HL-60 (cell line): ENCODE results near the gene STAG3.

Experiments
- DNase-seq, 2 experiments: peaks; one replicate each; pipeline ENCODE4 v3.0.0-alpha.2; 2010 to 2020; ENCODE audit warnings: low read depth in 1 of 2, low spot score in 1 of 2
- H3K27ac ChIP-seq: fragments of 250-450 bp; sonication (Bioruptor Pico); replicated peaks from 2 replicates; pipeline ENCODE4 v1.5.1; 2020; ENCODE audit warnings: mild to moderate bottlenecking, moderate library complexity
- H3K27me3 ChIP-seq: fragments of 250-450 bp; sonication (Bioruptor Pico); 2 replicates; pipeline ENCODE4 v1.5.1; 2021; ENCODE audit warnings: mild to moderate bottlenecking, moderate library complexity; ENCODE audit not compliant: insufficient read depth, poor library complexity, severe bottlenecking
- H3K4me3 ChIP-seq: replicated peaks from 2 replicates; pipeline ENCODE4 v1.5.1; 2011; ENCODE audit warnings: mild to moderate bottlenecking, control low read depth, low read length; ENCODE audit not compliant: insufficient read depth
- GABPA ChIP-seq: IDR thresholded peaks from 2 replicates; pipeline ENCODE4 v1.6.1; 2012; ENCODE audit warnings: low read depth
- POLR2AphosphoS5 ChIP-seq: IDR thresholded peaks from 2 replicates; pipeline ENCODE4 v1.6.1; 2012; ENCODE audit warnings: low read depth
- SPI1 ChIP-seq: IDR thresholded peaks from 2 replicates; pipeline ENCODE4 v1.6.1; 2012; ENCODE audit warnings: low read depth, mild to moderate bottlenecking, borderline replicate concordance
- TF ChIP-seq, protein P1 (sequence below): IDR thresholded peaks from one replicate; pipeline ENCODE4 v1.5.1; 2011; ENCODE audit warnings: low read length, control low read depth, inconsistent platforms; ENCODE audit not compliant: insufficient read depth
- TF ChIP-seq, protein P2 (sequence below): IDR thresholded peaks from 2 replicates; pipeline ENCODE4 v1.6.1; 2012; ENCODE audit warnings: low read depth; ENCODE audit not compliant: insufficient replicate concordance

The STAG3 gene

DNA sequence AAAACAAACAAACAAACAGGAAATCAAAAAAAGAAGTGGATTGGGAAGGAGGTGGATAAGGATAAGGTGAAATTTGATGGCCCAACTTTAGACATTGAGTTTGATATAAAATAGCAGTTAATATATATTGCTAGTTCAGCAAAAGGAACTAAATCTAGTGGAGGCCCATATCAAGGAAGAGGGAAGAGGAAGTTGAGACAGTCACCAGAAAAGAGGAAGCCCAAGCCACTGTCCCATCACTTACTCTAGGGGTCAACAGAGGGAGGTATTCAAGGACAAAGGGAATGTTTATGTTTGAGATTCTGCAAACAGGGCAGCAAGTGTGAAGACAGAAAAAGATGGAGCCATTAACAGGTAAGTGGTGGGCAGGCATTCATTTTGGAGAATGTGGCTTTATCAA lies 25.3 kb upstream of the STAG3 start:
- DNase-seq, result peak; percentile 54 to 81
- Histone ChIP-seq H3K27me3 (no peaks in the 10 kb centered on the region), H3K4me3 (no peak overlapping the region), H3K27ac (peak overlapping the region; percentile 37)
- TF ChIP-seq, protein P1, sequence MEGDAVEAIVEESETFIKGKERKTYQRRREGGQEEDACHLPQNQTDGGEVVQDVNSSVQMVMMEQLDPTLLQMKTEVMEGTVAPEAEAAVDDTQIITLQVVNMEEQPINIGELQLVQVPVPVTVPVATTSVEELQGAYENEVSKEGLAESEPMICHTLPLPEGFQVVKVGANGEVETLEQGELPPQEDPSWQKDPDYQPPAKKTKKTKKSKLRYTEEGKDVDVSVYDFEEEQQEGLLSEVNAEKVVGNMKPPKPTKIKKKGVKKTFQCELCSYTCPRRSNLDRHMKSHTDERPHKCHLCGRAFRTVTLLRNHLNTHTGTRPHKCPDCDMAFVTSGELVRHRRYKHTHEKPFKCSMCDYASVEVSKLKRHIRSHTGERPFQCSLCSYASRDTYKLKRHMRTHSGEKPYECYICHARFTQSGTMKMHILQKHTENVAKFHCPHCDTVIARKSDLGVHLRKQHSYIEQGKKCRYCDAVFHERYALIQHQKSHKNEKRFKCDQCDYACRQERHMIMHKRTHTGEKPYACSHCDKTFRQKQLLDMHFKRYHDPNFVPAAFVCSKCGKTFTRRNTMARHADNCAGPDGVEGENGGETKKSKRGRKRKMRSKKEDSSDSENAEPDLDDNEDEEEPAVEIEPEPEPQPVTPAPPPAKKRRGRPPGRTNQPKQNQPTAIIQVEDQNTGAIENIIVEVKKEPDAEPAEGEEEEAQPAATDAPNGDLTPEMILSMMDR, result no peak
- TF ChIP-seq SPI1, result peak; percentile 99

DNA sequence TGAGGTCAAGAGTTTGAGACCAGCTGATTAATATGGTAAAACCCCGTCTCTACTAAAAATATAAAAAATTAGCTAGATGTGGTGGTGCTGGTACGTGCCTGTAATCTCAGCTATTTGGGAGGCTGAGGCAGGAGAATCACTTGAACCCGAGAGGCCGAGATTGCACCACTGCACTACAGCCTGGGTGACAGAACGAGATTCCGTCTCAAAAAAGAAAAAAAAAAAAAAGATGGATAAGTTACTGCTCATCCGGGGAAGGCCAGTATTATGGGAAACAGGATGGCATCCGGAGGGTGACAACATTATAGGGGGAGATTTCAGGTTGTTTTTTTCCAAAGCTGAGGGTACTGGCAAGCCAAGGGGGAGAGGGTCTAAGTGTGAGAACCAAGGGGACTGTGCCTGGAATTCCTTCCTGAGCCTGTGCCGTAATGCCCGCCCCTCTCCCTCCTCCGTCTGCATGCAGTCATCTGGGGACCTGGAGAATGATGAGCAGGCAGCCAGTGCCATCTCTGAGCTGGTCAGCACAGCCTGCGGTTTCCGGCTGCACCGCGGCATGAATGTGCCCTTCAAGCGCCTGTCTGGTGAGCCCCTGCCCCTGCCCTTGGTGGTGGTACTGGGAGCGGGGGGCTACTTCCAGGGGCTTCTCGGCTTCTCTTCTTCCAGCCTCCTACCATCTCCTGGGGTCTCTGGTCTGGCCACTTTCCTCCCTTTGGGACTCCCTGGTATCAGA lies 24.6 kb upstream of the STAG3 start:
- TF ChIP-seq GABPA (no peak), SPI1 (no peak), POLR2AphosphoS5 (no peak)
- TF ChIP-seq, protein P1, result no peak
- TF ChIP-seq, protein P2, sequence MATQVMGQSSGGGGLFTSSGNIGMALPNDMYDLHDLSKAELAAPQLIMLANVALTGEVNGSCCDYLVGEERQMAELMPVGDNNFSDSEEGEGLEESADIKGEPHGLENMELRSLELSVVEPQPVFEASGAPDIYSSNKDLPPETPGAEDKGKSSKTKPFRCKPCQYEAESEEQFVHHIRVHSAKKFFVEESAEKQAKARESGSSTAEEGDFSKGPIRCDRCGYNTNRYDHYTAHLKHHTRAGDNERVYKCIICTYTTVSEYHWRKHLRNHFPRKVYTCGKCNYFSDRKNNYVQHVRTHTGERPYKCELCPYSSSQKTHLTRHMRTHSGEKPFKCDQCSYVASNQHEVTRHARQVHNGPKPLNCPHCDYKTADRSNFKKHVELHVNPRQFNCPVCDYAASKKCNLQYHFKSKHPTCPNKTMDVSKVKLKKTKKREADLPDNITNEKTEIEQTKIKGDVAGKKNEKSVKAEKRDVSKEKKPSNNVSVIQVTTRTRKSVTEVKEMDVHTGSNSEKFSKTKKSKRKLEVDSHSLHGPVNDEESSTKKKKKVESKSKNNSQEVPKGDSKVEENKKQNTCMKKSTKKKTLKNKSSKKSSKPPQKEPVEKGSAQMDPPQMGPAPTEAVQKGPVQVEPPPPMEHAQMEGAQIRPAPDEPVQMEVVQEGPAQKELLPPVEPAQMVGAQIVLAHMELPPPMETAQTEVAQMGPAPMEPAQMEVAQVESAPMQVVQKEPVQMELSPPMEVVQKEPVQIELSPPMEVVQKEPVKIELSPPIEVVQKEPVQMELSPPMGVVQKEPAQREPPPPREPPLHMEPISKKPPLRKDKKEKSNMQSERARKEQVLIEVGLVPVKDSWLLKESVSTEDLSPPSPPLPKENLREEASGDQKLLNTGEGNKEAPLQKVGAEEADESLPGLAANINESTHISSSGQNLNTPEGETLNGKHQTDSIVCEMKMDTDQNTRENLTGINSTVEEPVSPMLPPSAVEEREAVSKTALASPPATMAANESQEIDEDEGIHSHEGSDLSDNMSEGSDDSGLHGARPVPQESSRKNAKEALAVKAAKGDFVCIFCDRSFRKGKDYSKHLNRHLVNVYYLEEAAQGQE, result no peak
- Histone ChIP-seq H3K4me3 (no peak overlapping the region), H3K27me3 (no peaks in the 10 kb centered on the region), H3K27ac (peak overlapping the region; percentile 37)
- DNase-seq, result no peak

DNA sequence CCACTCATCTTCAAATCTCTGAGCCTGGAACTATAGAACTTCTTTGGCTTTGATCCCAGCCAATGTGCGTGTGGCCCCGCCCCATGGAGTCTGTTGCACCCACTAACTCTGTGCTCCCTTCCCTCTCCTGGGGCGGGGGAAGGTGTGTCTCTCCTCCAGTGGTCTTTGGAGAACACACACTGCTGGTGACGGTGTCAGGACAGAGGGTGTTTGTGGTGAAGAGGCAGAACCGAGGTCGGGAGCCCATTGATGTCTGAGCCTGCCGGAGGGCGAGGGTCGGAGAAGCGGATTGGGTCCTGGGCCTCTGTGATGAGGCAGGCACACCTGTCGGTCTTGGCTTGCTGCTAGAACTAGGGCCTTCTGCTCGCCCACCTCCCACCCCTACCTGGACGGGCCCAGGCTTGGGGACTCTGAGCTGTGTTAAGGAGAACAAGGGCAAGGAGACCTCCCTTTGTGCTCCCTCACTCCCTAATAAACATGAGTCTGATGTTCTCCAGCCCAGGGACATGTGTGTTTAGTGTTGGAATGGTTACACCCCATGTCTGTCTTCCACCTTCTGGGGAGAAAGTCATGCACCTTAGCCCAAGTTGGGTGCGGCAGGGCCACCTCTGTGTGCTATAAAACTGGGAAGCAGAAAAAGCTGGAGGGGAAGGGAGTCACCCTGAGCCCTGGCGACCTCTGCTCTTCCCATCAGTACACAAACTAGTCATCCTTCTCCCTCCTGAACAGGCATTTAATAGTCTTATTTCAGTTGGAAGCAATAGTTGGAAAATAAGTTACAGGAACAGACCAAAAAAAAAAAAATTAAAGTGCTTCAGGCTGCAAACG lies 23.8 kb upstream of the STAG3 start:
- H3K27me3 ChIP-seq, result no peaks in the 10 kb centered on the region
- no peak overlapping the region; the same call in 1 of the 2 replicates for H3K27ac ChIP-seq
- TF ChIP-seq, protein P2, result no peak
- peak; percentile 12; the same call in 1 of the 2 replicates for TF ChIP-seq POLR2AphosphoS5
- DNase-seq, result peak in 1 of 2 experiments; percentile 27
- no peak overlapping the region for H3K4me3 ChIP-seq
